HCT116 (cell line): ENCODE results near the gene BBLN. TPM values are rescaled to one million over a fixed set of nuclear protein-coding genes. Genes with fewer than 3 reads are reported as not detected.

Experiments
- ATAC-seq: fragments of 200-7000 bp; cut with Tn5 transposase; 2 replicates; pipeline ENCODE4 v1.9.1; 2020; ENCODE audit warnings: mild to moderate bottlenecking, moderate library complexity
- BruUV-seq: library from RNA; stranded (reverse); fragments of 400-500 nt; replicated peaks from 2 replicates; lab custom pipeline; 2021; lab: Mats Ljungman, UMichigan
- CTCF ChIA-PET: fragments of 300-600 bp; sonication (Branson Sonifier 250); formaldehyde crosslinking; loops from one replicate; lab custom pipeline; 2021; ENCODE audit warnings: antibody characterized with exemption; lab: Charles Lee
- POLR2A ChIA-PET: fragments of 300-600, 350-600 bp; sonication (Branson Sonifier 250); formaldehyde crosslinking; loops from one replicate; lab custom pipeline; 2021; ENCODE audit warnings: antibody characterized with exemption; lab: Charles Lee
- RAD21 ChIA-PET, 2 experiments: fragments of 300-600 bp; sonication (Branson Sonifier 250); formaldehyde crosslinking; loops; one replicate each; lab custom pipeline; 2023; ENCODE audit warnings: low total read pairs in 2 of 2; ENCODE audit not compliant: uncharacterized antibody in 2 of 2, unreplicated experiment in 2 of 2, low non-redundant PET in 1 of 2; lab: Charles Lee
- DNase-seq: peaks from one replicate; pipeline ENCODE4 v3.0.0-alpha.2; 2010; ENCODE audit warnings: low read depth, low spot score
- H2AFZ ChIP-seq: fragments of 200-600 bp; shearing (Covaris generic), sonication (generic); 2 replicates; pipeline ENCODE4 v1.6.1; 2017; ENCODE audit warnings: low read depth, mixed run types, mixed read lengths, antibody characterized with exemption, low read length; ENCODE audit not compliant: poor library complexity, severe bottlenecking
- H3K27ac ChIP-seq: 2 replicates; pipeline ENCODE4 v1.5.1; 2012; ENCODE audit warnings: low read depth, low read length
- H3K27me3 ChIP-seq: fragments of 200-600 bp; sonication (generic); 2 replicates; pipeline ENCODE4 v1.6.1; 2016; ENCODE audit warnings: mixed run types, low read length, mixed read lengths; ENCODE audit not compliant: insufficient read depth
- H3K36me3 ChIP-seq, 2 experiments: fragments of 200-500 bp in 1 of 2; fragments of 200-600 bp in 1 of 2; sonication (Bioruptor generic) in 1 of 2; sonication (generic) in 1 of 2; 2 replicates each; pipeline versions ENCODE4 v1.5.1 to v1.6.1; 2014 to 2016; ENCODE audit warnings: low read length in 2 of 2, inconsistent platforms in 1 of 2, mixed read lengths in 1 of 2, mixed run types in 1 of 2; ENCODE audit not compliant: insufficient read depth in 2 of 2, control insufficient read depth in 1 of 2
- H3K4me1 ChIP-seq, 2 experiments: fragments of 200-600 bp in 1 of 2; sonication (generic) in 1 of 2; 2 replicates each; pipeline versions ENCODE4 v1.5.1 to v1.6.1; 2012 to 2017; ENCODE audit warnings: low read length in 2 of 2, inconsistent platforms in 1 of 2, mild to moderate bottlenecking in 1 of 2, mixed read lengths in 1 of 2, mixed run types in 1 of 2, moderate library complexity in 1 of 2; ENCODE audit not compliant: insufficient read depth in 2 of 2, control insufficient read depth in 1 of 2
- H3K4me2 ChIP-seq: fragments of 200-600 bp; sonication (generic); 2 replicates; pipeline ENCODE4 v1.6.1; 2017; ENCODE audit warnings: mixed run types, low read length, mixed read lengths
- H3K4me3 ChIP-seq, 2 experiments: fragments of 200-600 bp in 1 of 2; sonication (generic) in 1 of 2; replicated peaks in 1 of 2; 2 replicates each; pipeline ENCODE4 v1.5.1; 2011 to 2016; ENCODE audit warnings: low read length in 2 of 2, control low read depth in 1 of 2, low read depth in 1 of 2, mild to moderate bottlenecking in 1 of 2, mixed read lengths in 1 of 2, mixed run types in 1 of 2
- H3K79me2 ChIP-seq: fragments of 200-600 bp; sonication (generic); 2 replicates; pipeline ENCODE4 v1.6.1; 2017; ENCODE audit warnings: mild to moderate bottlenecking, mixed run types, low read length, moderate library complexity, mixed read lengths; ENCODE audit not compliant: insufficient read depth
- H3K9ac ChIP-seq: fragments of 200-600 bp; sonication (generic); 2 replicates; pipeline ENCODE4 v1.6.1; 2016; ENCODE audit warnings: low read length, mixed read lengths
- H3K9me2 ChIP-seq: fragments of 200-600 bp; sonication (generic), shearing (Covaris generic); 2 replicates; pipeline ENCODE4 v1.6.1; 2017; ENCODE audit warnings: mixed run types, mild to moderate bottlenecking, moderate library complexity; ENCODE audit not compliant: insufficient read depth
- H3K9me3 ChIP-seq, 2 experiments: fragments of 200-500 bp in 1 of 2; fragments of 200-600 bp in 1 of 2; sonication (Bioruptor generic) in 1 of 2; sonication (generic) in 1 of 2; 2 replicates each; pipeline ENCODE4 v1.6.1; 2014 to 2017; ENCODE audit warnings: low read length in 2 of 2, mixed read lengths in 2 of 2, inconsistent platforms in 1 of 2, low read depth in 1 of 2, mild to moderate bottlenecking in 1 of 2, mixed run types in 1 of 2, moderate library complexity in 1 of 2; ENCODE audit not compliant: control insufficient read depth in 1 of 2, insufficient read depth in 1 of 2
- H4K20me1 ChIP-seq: fragments of 200-600 bp; sonication (generic), shearing (Covaris generic); 2 replicates; pipeline ENCODE4 v1.6.1; 2017; ENCODE audit warnings: mixed run types, mild to moderate bottlenecking, moderate library complexity; ENCODE audit not compliant: insufficient read depth
- EGR1 ChIP-seq: IDR thresholded peaks from 2 replicates; pipeline ENCODE4 v1.6.1; 2012; ENCODE audit warnings: low read depth
- EZH2 ChIP-seq: fragments of 200-600 bp; sonication (generic); IDR thresholded peaks from 2 replicates; pipeline ENCODE4 v1.6.1; 2017; ENCODE audit warnings: antibody characterized with exemption, mixed run types
- FOSL1 ChIP-seq: IDR thresholded peaks from 2 replicates; pipeline ENCODE4 v1.6.1; 2012; ENCODE audit warnings: low read depth
- JUND ChIP-seq: IDR thresholded peaks from 2 replicates; pipeline ENCODE4 v1.6.1; 2012
- POLR2AphosphoS5 ChIP-seq: IDR thresholded peaks from 2 replicates; pipeline ENCODE4 v1.6.1; 2011; ENCODE audit warnings: mild to moderate bottlenecking, low read depth, low read length, moderate library complexity
- SRF ChIP-seq: IDR thresholded peaks from 2 replicates; pipeline ENCODE4 v1.6.1; 2012; ENCODE audit warnings: low read depth
- TCF7L2 ChIP-seq: IDR thresholded peaks from 2 replicates; pipeline ENCODE4 v1.7.0; 2011; ENCODE audit warnings: borderline replicate concordance, inconsistent platforms; ENCODE audit not compliant: insufficient read depth, insufficient read length; ENCODE audit errors: extremely low read depth
- YY1 ChIP-seq: IDR thresholded peaks from 2 replicates; pipeline ENCODE4 v1.6.1; 2011; ENCODE audit warnings: low read length, low read depth, moderate library complexity, mild to moderate bottlenecking; ENCODE audit not compliant: insufficient replicate concordance; ENCODE audit errors: extremely low read depth
- ZBTB33 ChIP-seq: IDR thresholded peaks from 2 replicates; pipeline ENCODE4 v1.6.1; 2011; ENCODE audit warnings: mild to moderate bottlenecking, low read length, moderate library complexity; ENCODE audit not compliant: insufficient replicate concordance; ENCODE audit errors: extremely low read depth
- ZFX ChIP-seq: fragments of 450-650 bp; IDR thresholded peaks from 2 replicates; pipeline ENCODE4 v1.6.1; 2017
- ZNF274 ChIP-seq: fragments of 200-500 bp; sonication (Bioruptor generic); IDR thresholded peaks from 2 replicates; pipeline ENCODE4 v1.6.1; 2014; ENCODE audit warnings: mild to moderate bottlenecking, low read depth, low read length, inconsistent platforms
- intact Hi-C: fragments of 100-400 bp; cut with micrococcal nuclease; formaldehyde crosslinking; loops from 2 replicates; pipeline ENCODE4 v1.10.0; 2022
- total RNA-seq: library from RNA; stranded (reverse); gene quantifications from one replicate; pipeline ENCODE4 v1.2.1, GENCODE V29; 2021; ENCODE audit not compliant: unreplicated experiment
- TF ChIP-seq, protein P1 (sequence below): IDR thresholded peaks from 2 replicates; pipeline ENCODE4 v1.6.1; 2012; ENCODE audit warnings: low read depth

BBLN gene
- total RNA-seq, 1 experiment from 2014 or later: 119 TPM

DNA sequence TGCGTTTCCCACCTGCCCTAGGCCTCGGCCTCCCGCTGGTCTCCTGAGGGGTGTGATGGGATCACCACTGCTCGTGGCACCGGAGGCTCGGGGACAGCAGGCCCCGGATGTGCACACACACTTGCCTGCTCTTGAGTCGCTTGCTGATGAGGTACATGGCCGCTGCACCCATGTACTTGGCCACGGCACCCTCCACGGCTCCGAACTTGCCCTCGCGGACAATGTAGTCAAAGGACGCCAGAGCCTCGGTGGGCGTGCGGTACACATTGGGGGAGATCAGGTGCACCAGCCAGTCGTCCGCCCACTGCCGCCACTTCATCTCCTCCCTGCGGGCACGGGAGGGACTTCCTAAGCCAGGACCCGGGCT, 37.3 kb upstream of the BBLN start:
- intact Hi-C loops: no loop called here
- BruUV-seq: no TSS peak
- H3K4me2 ChIP-seq: no peak overlapping the region
- no peak for TF ChIP-seq POLR2AphosphoS5
- no peak for TF ChIP-seq YY1
- TF ChIP-seq JUND: no peak
- no peak for TF ChIP-seq TCF7L2
- no peak for TF ChIP-seq ZNF274
- TF ChIP-seq, protein P1, sequence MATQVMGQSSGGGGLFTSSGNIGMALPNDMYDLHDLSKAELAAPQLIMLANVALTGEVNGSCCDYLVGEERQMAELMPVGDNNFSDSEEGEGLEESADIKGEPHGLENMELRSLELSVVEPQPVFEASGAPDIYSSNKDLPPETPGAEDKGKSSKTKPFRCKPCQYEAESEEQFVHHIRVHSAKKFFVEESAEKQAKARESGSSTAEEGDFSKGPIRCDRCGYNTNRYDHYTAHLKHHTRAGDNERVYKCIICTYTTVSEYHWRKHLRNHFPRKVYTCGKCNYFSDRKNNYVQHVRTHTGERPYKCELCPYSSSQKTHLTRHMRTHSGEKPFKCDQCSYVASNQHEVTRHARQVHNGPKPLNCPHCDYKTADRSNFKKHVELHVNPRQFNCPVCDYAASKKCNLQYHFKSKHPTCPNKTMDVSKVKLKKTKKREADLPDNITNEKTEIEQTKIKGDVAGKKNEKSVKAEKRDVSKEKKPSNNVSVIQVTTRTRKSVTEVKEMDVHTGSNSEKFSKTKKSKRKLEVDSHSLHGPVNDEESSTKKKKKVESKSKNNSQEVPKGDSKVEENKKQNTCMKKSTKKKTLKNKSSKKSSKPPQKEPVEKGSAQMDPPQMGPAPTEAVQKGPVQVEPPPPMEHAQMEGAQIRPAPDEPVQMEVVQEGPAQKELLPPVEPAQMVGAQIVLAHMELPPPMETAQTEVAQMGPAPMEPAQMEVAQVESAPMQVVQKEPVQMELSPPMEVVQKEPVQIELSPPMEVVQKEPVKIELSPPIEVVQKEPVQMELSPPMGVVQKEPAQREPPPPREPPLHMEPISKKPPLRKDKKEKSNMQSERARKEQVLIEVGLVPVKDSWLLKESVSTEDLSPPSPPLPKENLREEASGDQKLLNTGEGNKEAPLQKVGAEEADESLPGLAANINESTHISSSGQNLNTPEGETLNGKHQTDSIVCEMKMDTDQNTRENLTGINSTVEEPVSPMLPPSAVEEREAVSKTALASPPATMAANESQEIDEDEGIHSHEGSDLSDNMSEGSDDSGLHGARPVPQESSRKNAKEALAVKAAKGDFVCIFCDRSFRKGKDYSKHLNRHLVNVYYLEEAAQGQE: no peak
- TF ChIP-seq EZH2: no peak
- TF ChIP-seq ZBTB33: no peak
- TF ChIP-seq EGR1: no peak
- TF ChIP-seq ZFX: no peak
- TF ChIP-seq SRF: no peak
- no peak for TF ChIP-seq FOSL1
- ChIA-PET POLR2A (no interaction called here), CTCF (no interaction called here), RAD21 (no interaction called here)
- no peaks in the 10 kb centered on the region for H3K27me3 ChIP-seq
- ATAC-seq (no peak), DNase-seq (no peak)
- no peak overlapping the region for H3K27ac ChIP-seq
- H3K9ac ChIP-seq: no peak overlapping the region
- no peak overlapping the region for H2AFZ ChIP-seq
- no peaks in the 10 kb centered on the region for H3K9me2 ChIP-seq
- peaks cover 39% of the 10 kb centered on the region for H3K79me2 ChIP-seq
- peaks cover 9% of the 10 kb centered on the region; the same call in 1 of the 2 replicates for H4K20me1 ChIP-seq
- H3K4me3 ChIP-seq: no peak overlapping the region
- no peaks in the 10 kb centered on the region for H3K9me3 ChIP-seq
- peaks cover 6 to 30% of the 10 kb centered on the region in 2 experiments; a peak in 3 of 4 replicates for H3K36me3 ChIP-seq
- H3K4me1 ChIP-seq: peaks cover 12 to 22% of the 10 kb centered on the region in 2 experiments
